HG02678 (cell line): ENCODE results near the gene SMIM1.

Experiments
- ATAC-seq: cut with Tn5 transposase; IDR thresholded peaks from one replicate; pipeline ENCODE4 v1.9.1; 2021; ENCODE audit warnings: mild to moderate bottlenecking, moderate library complexity; ENCODE audit not compliant: unreplicated experiment

The SMIM1 gene

DNA sequence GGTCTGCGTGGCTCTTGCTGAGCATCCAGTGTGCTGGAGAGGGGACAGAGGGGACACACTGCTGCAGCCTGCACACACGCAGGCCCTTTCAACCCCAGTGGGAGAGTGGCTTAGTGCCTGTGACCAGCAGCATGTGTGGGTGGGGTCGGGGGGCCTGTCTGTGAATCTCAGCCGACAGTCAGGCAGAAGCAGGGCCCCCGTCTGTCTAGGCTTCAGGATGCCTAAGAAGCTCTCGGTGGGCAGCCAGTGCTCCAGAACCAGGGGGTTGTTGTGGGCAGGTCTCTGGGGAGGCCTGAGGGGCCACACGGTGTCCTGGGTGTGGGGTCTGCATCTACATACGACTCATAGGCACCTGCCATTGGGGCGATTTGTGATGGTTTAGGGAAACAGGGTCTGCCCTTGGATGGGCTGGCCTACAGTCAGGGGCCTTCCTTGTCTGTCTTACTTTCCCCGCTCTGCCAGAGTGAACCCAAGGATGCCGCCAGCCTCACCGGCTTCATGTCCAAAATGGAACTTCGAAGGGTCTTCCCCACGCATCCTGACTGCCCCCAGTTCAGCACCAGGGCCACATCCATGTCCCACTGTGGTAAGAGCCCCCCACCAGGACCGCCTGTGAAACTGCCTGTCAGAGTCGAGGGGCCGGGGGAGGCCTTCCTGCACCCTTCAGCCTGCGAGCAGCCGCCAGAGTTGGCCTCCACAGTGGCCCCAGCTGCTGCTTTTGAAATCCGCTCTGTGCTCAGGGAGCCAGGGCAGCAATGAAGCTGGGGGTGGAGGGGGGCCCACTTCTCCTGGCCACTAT is 18.7 kb upstream of the SMIM1 start:
- ATAC-seq, result no peak

DNA sequence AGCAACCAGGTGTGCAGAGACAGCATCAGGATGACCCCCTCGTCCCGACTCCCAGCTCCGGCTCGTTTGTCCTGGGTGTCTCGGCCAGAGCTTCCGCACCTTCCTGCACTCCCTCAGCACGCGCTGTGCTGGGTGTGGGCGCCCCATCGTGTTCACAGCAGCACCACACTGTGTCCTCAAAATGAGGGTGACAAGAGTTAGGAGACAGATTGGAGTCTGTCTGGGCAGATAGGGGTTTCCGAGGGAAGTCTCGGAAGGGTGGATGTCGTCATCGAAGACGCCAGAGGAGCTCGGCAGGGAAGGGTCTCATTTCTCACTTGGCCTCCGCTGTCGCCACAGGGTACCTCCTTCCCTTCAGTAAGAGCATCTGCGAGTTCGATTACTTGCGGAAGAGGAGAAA is 16.2 kb upstream of the SMIM1 start:
- ATAC-seq, result no peak

DNA sequence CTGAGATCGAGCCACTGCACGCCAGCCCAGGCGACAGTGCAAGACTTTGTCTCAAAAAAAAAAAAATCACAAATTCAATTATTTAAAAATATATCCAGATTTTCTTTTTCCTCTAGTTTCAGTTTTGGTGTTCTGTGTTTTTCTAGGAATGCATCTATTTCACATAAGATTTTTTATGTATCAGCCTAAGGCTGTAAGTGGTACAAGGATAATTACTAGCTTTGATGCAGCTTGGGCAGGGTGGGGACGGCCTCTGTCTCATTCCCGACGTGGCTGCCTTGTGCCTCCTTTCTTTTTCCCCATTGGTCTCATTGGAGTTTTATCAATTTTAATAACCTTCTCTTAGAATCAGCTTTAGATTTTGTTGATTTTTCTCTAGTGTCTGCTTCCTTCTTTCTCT is 13.4 kb upstream of the SMIM1 start:
- ATAC-seq, result no peak

DNA sequence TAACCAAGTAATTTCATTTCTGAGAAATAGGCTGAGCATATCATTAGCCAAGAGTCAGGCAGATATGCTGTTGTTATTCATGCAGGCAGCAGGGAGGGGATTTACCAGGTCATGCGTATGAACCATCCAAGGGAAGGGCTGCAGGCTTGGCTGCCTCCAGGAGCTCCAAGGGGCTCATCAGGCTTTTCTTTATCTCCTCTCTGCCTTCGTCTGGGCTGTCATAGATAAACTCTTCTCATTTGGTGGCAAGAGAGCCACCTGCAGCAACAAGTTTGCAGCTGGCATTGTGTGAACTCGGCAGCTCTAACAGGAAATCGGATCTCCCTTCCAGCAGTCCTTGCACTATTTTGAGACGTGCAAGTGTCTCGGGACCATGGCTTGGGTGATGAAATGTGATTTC is 12.8 kb upstream of the SMIM1 start:
- no peak for ATAC-seq

DNA sequence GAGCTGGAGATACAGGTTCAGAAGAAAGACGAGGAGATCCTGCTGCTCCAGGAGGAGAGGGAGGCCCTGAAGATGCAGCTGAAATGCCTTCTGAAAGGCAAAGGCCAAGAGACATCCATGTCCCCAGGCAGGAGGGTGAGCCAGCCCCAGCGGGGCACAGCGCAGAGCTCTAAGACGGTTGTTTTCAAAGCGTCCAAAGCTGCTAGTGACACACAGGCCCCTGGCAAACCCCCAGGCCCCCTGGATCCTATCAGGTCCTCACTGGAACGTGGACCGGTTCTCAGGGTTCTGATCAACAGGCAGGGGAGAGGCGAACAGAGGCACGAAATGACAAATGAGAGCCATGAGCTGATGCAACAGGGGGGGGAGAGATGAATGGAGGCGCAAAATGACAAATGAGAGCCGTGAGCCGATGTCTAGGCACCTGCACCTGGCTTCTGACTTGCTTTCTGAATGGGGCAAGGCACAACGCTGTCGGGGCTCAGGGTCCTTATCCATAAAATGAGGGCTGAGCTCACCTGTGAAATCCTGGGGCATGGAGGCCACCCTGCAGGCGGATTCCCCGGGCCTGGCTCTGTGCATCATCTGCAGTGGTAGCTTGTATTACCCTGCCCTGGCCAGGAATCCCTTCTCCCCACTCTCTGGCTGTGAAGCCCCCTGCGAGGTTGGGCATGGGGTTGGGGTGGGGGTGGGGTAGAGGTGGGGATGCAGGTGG is 11.1 kb upstream of the SMIM1 start:
- no peak for ATAC-seq

DNA sequence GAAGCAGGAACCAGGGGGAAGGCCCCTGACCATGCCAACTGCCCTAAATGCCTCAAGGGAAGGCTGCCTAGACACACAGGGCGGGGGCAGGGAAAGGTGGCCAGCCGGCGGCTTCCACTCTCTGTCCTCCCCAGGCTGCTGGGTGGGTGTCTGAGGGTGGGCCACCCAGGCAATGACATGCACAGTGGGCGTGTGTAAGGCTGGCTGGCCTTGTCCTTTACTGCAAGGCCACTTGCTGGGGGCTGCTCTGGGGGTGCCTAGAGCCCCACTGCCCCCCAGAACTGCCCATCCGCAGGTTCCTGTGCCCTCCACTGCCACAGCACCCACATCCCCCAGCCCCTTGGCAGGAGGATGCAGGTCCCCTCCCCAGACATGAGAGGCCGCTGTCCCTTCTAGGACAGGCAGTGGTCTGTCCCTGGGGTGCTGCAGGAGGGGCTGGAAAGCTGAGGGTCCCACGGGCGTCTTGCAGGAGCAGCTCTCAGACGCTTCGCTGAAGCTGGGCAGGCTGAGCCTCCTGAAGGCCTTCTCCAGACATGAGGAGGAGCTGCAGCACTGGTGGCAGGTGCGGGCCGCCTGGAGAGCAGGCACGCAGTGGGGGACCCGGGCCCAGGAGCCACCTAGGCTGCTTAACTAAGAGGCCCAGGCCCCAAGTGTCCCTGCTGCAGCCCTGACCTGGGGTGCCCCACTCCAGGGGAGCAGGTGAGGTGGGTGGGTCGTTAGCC is 10.2 kb upstream of the SMIM1 start:
- no peak for ATAC-seq

DNA sequence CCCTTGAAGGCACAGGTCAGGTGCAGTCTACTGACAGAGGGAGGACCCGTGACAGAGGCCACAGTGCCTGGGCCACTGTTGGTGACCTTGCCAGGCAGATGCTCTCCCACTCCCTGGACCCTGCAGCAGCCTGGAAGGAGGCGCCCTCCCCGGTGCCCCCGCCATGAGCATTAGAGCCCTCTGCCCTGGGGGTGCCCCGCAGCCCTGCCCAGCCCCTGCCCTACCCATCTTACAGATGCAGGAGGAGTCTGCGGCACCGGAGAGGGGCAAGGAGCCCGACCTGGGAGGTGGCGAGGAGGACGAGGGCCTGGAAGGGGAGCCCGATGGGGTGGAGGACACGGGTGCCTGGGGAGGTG is 9.7 kb upstream of the SMIM1 start:
- no peak for ATAC-seq

DNA sequence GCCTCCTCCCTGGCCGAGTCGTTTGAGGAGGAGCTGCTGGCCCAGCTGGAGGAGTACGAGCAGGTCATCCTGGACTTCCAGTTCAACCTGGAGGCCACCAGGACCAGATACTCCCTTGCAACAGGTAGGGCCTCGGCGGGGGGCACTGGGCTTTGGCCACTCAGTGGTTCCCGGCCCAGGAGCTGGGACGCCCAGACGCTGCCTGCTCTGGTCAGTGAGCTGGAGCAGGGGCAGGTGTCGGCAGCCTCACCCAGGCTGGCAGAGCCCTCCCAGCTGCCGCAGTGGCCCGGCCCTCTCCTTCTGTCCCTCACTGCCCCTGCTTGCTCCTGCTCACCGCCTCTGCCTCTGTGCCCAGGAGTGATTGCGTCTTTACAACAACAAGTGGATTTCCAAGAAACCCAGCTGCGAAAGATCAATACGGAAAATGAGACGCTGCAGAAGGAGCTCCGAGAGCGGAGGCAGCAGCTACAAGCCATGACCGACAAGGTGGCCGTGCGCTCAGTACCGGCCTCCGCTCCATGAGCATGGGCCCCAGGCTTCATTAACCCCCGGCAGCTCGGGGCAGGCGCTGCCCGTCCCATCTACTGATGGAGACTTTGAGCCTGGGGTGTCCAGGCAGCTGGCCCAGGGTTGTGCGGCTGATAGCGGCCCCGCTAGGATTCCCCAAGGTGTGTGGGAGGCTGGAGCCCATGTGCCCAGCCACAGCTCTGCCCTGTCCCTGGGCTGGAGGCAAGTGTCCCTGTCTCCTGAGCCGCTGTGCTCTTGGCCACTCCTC is 9.0 kb upstream of the SMIM1 start:
- ATAC-seq, result no peak

DNA sequence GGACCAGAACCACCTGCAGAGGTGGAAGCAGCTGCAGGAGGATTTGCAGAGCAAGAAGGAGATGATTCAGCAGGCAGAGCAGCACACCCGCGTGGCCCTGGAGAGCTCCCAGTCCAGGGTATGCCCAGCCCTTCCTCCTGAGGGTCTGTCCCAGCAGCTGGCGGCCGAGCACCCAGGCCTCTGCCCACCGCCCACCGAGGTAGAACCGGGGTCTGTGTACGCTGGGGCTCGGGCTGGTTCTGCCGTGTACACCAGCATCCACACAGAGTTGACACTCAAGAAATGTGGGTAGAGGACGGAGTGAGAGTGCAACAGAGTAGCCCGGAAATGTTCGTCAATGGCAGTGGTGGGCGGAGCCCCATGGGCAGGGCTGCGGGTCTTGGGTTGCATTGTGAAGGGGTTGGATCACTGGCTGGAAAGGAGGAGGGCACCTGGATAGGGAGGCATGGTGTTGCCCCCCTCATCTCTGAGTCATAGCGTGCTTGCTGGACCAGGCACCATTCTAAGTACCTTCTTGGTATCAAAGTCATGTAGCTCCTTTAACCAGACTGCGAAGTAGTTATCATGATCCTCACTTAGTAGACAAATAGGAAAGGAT is 5.1 kb upstream of the SMIM1 start:
- no peak for ATAC-seq

DNA sequence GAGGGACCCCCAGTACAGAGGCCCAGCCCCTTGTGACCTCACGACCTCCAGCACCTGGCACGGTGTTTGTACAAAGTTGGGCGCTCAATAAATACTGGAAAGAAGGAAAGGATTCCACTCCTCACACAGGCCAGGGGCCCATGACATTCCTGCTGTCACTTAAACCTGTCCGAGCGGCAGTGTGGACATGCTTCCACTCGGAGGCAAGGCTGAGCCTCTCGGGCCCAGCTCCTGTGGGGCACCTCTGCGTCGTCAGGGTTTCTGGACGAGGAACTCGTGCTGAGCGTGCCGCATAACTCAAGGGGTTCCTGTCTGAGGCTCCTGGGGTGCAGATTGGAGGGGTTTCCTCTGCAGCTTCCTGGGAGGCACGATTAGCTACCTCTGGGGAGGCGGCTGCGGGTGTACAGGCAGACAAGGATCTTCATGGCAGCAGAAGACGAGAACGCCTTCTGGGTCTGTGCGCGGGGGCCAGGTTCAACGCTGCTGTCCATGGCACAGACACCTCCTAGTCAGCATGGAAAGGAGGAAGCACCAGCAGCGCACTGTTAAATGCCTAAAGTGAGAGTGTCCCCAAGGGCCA is 3.6 kb upstream of the SMIM1 start:
- ATAC-seq, result no peak

DNA sequence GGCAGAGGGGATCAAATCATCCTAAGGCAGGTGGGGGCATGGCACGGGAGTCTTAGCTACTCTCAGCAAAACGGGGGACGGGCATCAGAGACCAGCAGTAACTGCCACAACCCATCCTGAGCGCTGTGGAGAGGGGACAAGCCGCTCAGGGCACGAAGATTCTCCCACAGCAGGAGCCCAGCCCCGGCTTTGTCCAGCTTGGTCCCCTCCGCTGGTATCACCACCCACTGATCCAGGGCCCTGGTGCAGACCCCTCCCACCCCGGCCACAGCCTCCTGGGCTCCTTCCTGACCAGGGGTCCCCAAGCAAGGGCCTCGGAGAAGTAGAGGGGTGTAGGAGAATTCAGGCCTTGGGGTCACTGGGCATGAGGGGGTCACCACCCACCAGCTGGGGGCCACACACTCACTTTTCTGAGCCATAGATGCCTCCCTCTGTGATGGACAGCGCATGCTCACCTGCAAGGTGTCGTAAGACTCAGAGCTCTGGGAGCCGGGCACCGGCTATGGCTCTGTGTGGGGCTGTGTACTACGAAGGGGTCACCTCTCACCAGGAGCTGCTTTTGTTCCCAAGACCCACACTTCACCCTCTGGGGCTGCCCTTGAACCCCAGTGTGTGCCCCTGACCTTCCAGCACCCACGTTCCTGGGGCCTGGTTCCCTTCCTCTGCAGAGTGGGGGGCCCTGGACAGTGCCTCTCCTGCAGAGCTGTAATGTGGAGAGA is 2.3 kb upstream of the SMIM1 start:
- no peak for ATAC-seq

DNA sequence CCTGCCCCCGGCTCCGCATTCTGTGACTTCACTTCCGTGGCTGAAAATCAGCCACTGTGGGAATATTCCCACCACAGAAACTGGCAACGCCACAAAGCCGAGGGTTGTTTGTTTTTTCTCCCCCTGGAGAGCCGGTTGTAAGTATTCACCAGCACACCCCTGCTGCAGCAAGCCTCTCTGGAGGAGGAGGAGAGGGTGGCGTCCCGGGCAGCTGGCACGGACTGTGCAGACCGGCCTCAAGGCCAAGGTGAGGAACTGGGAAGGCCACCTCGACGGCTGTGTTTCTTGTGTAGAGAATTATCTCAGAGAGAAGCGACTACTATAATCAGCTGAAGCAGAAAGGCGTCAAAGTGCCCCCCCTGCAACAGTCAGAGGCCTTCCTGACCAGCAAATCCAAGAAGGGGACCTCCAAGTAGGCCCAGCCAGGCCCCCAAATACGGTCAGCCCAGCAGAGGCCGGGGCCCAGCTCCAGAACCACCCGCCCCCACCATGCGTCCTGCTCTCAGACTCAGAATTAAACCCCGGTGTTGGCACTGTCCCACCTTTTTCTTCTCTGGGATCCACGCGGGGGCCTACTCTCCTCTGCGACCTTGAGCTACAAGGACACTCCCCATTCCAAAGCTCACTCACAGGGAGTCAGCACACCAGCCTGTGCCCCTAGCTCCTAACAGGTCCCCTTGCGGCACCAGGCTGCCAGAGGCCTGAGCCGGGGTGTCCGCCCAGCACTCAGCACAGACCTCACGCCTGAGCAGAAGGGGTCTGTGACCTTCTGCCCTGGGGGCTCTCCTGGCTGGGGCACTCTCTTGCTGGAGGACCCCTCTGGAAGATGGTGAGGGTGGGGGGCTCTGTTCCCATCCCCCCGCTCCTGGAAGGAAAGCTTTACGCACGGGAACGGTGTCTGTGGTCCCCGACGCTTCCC is 1.2 kb upstream of the SMIM1 start:
- no peak for ATAC-seq

DNA sequence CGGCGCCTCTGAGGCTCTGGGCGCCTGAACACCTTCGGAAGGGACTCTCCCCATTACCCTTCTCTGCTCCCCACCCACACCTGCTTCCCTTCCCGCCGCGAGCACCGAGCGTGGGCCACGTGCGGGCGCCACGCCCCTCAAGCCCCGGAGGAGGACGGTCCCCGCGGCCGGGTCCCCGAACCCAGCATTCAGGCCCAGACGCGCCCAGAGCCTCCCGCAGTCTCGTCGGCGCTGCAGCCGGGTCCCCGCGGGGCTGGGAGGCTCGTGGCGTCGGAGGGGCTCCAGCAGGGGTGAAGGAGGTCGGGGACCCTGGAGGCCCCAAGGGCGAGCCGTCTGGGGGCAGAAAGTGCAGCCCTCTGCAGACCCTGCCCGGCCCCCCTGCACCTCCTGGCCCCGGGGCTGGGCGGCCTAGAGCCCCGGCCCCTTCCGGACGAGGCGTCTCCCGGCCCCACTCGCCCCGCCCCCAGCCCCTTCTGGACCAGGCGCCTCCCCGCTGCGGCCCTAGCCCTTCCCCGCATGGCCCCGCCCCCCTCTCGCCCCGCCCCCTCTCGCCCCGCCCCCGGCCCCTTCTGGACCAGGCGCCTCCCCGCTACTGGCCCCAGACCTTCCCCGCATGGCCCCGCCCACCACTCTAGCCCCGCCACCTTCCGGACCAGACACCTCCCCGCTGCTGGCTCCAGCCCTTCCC is 378 bp upstream of the SMIM1 start:
- peak; percentile 73 for ATAC-seq

DNA sequence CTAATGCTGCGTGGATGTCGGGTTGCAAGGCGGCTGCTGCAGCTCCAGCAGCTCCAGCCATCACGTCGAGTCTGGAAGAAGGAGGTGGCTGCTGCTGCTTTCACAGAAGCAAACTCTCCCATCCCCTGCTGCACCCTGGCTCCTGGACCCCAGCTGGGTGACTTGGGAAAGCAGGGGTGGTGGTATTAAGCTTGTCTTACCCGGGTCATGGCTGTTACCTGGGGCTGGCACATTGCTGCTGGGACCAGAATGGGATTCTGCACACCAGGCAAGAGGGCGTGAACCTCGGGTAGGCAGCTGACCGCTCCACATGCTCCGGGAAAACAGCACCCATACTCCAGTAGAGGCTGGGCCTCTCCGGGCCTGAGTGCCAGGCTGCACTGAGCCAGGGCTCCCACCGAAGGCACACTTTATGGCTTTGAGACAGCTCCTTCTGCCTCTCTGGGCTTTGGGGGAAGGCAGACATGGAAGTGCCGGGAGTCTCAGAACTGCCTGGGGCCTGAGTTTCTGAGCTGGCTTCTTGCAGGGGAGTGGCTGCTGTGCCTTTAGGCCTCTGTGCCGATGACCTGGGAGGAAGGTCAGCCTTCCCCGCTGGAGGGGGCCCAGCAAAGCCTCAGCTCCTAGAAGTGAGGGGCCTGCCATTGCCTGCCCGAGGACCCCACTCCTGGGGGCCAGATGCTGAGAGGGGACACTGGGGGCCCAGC is 1.2 kb downstream of the SMIM1 start:
- ATAC-seq, result no peak

DNA sequence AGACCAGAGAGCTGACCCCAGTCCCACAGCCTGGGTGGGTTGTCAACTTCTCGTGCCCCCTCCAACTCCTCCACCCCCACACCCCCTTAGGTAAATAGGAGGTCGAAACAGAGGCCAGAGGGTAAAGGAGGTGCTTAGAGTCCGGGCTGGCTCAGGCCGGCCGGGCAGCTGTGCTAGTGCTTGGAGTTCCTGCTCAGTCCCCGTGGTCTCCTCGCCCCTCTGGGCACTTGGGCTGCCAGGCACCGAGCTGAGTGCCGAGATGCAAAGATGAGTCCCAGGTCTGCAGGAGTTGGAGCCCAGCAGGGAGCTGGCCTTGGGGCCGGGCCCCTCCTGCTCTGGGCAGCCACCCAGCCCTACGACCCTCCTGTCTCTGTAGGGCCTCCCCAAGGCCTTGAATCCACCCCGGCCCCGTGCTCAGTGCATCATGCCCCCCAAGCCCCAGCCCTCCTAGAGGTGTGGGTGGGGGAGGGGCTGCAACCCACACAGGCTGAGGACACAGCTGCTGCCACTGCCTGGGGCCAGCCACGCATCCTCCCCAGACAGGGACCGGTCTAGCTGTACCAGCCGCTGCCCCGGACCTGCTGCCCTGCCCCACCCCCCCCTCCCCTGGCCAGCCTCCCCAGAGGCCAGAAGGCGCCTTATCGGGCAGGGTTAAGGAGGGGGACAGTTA is 1.9 kb downstream of the SMIM1 start:
- ATAC-seq, result no peak

DNA sequence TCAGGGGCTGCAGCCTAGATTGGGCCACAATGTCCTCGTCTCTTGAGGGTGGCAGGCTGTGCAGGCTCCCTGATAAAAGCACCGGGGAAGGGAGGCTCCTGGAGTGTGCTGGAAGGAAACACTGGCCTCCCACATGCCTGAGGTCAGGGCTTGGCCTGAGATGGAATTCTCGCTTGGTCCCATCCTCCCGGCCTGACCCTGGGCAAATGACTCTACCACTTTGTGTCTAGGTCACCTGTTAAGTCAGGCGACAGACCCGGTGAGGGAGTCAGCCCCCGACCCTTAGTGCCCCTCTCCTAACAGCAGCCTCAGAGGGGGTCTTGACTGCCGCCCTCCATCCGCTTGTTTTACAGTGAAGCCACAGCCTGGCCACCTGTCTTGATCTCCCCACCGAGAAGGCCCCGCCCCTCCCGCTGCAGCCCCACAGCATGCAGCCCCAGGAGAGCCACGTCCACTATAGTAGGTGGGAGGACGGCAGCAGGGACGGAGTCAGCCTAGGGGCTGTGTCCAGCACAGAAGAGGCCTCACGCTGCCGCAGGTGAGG is 2.5 kb downstream of the SMIM1 start:
- no peak for ATAC-seq
